ENCODE data around the gene COLEC11. TPM values are rescaled to one million over a fixed set of nuclear protein-coding genes. Genes with fewer than 3 reads are reported as not detected.
A peak's percentile ranks its signal among the peaks of the same experiment; 100 is the strongest.

Gene COLEC11
- total RNA-seq, 4 donors from 2014 or later: 2.1 to 19.1 (median 6.6) TPM

DNA sequence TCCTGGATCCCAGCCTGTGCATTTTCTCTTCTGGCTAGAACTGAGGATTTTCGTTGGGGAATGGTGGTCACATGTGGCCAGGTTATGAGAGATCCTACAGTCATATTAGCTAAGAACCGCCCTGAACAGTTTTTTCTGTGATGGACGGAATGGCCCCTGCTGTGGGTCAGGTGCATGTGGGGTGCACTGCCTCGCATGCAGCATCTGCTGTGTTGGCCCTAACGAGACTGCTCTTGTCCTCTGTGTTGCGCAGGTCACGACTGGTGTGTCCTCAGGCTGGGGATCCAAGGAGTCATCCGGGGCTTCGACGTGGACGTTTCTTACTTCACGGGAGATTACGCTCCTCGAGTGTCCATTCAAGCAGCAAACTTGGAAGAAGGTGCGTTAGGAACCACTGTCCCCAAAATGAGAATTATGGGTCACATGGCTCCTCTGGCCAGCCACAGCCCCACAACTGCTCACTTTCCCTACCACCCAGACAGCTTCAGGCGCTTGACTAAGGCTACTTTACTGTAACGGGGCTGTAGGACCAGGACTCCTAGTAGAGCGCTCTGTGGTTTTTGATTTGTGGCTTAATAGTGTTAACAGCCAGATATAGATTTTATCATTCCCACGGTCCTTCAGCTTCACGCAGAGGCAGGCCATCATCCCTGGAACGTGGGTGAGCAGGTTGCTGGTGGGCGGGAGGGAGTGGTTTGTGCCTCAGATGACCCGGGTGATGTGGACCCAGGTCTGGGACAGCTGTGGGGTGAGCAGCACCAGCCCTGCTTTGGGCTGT lies 84.9 kb downstream of the COLEC11 start:
- Histone ChIP-seq H3K4me1 (no peaks in the 10 kb centered on the region), H3K36me3 (no peaks in the 10 kb centered on the region), H3K4me3 (no peak overlapping the region), H3K27me3 (no peaks in the 10 kb centered on the region), H3K9me3 (no peaks in the 10 kb centered on the region), H3K27ac (replicated peaks in 1 of 4) (no peak overlapping the region)
- intact Hi-C loops (cut with DNase I): no loop called here
- WGBS: 85% methylated on average over 22 of the region's 23 CpGs
- peak; percentile 84 for DNase-seq (ENCODE audit: extremely low spot score)
- TF ChIP-seq, protein P1, sequence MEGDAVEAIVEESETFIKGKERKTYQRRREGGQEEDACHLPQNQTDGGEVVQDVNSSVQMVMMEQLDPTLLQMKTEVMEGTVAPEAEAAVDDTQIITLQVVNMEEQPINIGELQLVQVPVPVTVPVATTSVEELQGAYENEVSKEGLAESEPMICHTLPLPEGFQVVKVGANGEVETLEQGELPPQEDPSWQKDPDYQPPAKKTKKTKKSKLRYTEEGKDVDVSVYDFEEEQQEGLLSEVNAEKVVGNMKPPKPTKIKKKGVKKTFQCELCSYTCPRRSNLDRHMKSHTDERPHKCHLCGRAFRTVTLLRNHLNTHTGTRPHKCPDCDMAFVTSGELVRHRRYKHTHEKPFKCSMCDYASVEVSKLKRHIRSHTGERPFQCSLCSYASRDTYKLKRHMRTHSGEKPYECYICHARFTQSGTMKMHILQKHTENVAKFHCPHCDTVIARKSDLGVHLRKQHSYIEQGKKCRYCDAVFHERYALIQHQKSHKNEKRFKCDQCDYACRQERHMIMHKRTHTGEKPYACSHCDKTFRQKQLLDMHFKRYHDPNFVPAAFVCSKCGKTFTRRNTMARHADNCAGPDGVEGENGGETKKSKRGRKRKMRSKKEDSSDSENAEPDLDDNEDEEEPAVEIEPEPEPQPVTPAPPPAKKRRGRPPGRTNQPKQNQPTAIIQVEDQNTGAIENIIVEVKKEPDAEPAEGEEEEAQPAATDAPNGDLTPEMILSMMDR (IDR thresholded peaks at IDR 0.05): no peak
- no peak for TF ChIP-seq POLR2A (IDR thresholded peaks at IDR 0.05; ENCODE audit: low read depth)
- TF ChIP-seq POLR2AphosphoS5 (IDR thresholded peaks at IDR 0.05): no peak
- no peak for TF ChIP-seq EP300 (IDR thresholded peaks at IDR 0.05)

DNA sequence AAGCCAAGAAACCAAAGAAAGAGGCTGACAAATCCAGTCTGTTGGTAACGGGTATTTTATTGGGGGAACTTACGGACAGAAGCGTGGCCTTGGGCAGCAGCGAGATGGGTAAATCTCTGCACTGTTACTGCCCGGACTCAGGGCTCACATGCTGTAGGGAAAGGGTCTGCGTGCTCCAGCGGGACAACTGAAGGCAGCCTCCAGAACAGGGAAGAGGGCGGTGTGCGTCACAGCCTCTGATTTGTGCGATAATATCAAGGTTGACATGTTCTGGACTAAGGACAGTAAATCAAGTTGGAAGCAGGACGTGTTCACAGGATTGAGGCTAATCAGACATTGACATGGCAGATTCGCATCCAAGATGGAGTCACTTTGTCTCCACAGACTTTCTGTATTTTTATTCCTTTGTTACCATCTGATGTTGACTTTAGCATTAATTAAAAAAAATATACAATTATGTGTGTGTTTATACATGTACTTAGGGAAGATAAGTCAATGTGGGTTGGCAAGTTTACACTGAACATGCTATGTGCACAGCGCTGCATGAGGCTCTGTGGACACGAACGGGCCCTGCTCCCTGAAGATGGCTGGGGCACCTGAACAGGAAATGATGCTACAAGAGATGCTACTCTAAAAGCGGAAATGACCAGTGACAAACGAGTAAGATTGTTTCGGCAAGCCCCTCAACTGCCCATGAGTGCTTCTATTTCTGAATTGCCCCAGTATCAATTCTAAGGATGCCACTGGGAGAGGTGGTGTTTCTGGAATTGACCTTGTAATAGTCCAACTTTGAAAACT lies 85.8 kb downstream of the COLEC11 start:
- DNase-seq (ENCODE audit: extremely low spot score): peak; percentile 84
- Histone ChIP-seq H3K9me3 (no peaks in the 10 kb centered on the region), H3K27me3 (no peaks in the 10 kb centered on the region), H3K4me1 (no peaks in the 10 kb centered on the region), H3K27ac (replicated peaks in 1 of 4) (no peak overlapping the region), H3K4me3 (no peak overlapping the region), H3K36me3 (no peaks in the 10 kb centered on the region)
- TF ChIP-seq POLR2A (IDR thresholded peaks at IDR 0.05; ENCODE audit: low read depth) (no peak), EP300 (IDR thresholded peaks at IDR 0.05) (no peak), POLR2AphosphoS5 (IDR thresholded peaks at IDR 0.05) (no peak)
- TF ChIP-seq, protein P1 (IDR thresholded peaks at IDR 0.05): no peak
- WGBS: 90% methylated on average over 18 of the region's 18 CpGs
- intact Hi-C loops (cut with DNase I): no loop called here

DNA sequence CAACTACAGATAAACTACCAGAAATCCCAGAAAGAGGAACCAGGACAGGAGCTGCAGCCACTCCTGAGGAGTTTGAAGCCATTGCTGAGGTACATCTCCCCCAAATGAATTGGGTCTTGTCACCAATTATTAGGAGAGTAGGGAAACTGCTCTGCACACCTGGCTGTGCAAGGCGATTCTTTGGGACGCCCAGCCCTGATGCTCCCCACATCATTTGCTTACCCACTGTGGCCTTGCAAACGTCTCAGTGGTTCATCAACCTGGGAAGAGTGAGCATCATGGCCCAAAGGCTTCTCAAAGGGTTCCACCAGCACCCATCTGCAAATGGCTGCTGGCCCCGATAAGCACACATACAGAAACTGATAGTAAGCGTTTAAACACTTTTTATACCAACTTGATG lies 86.7 kb downstream of the COLEC11 start:
- intact Hi-C loops (cut with DNase I): no loop called here
- no peaks in the 10 kb centered on the region for H3K27me3 ChIP-seq
- TF ChIP-seq, protein P1 (IDR thresholded peaks at IDR 0.05): no peak
- peak; percentile 78 for DNase-seq (ENCODE audit: extremely low spot score)
- H3K36me3 ChIP-seq: no peaks in the 10 kb centered on the region
- no peak overlapping the region for H3K27ac ChIP-seq (replicated peaks in 1 of 4)
- no peaks in the 10 kb centered on the region for H3K4me1 ChIP-seq
- 92% methylated on average over 5 of the region's 5 CpGs for WGBS
- H3K9me3 ChIP-seq: no peaks in the 10 kb centered on the region
- no peak overlapping the region for H3K4me3 ChIP-seq

DNA sequence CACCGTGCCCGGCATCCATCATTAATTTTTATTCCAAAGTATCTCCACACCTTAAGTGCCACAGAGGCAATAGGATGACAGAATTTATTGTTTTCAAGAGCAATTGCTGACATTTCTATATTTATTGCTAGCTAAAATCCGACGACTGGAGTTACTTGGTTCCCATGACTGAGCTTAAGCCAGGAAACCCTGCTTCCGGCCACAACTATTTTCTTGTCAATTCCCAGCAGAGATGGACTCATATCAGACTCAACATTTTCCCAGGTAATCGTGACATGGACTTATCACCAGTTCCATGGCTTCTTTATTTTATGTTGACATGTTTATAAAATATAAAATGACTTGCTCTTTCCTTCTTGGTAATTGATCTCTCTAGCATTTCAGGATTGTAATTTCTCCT lies 87.9 kb downstream of the COLEC11 start:
- Histone ChIP-seq H3K9me3 (no peaks in the 10 kb centered on the region), H3K27ac (replicated peaks in 1 of 4) (no peak overlapping the region), H3K4me3 (no peak overlapping the region), H3K4me1 (no peaks in the 10 kb centered on the region), H3K27me3 (no peaks in the 10 kb centered on the region), H3K36me3 (no peaks in the 10 kb centered on the region)
- 74% methylated on average over 6 of the region's 6 CpGs for WGBS
- TF ChIP-seq POLR2AphosphoS5 (IDR thresholded peaks at IDR 0.05) (no peak), EP300 (IDR thresholded peaks at IDR 0.05) (no peak), POLR2A (IDR thresholded peaks at IDR 0.05; ENCODE audit: low read depth) (no peak)
- TF ChIP-seq, protein P1 (IDR thresholded peaks at IDR 0.05): no peak
- peak; percentile 66 for DNase-seq (ENCODE audit: extremely low spot score)
- intact Hi-C loops (cut with DNase I): no loop called here

Data from esophagus muscularis mucosa (tissue), 4 donors.